Ovary (tissue), 9 donors: ENCODE data around the gene RBM47. TPM values are rescaled to one million over a fixed set of nuclear protein-coding genes. Genes with fewer than 3 reads are reported as not detected.

Experiments
- DNase-seq, 5 donors: peaks; one replicate each; pipeline ENCODE4 v3.0.0-alpha.2; 2019 to 2020
- H3K27ac ChIP-seq, 2 donors: fragments of 200-600 bp; one replicate each; pipeline versions ENCODE4 v1.5.1 to v1.8.0; 2019 to 2022
- H3K27me3 ChIP-seq: fragments of 200-600 bp; one replicate; pipeline ENCODE4 v1.8.0; 2022
- H3K36me3 ChIP-seq: fragments of 200-600 bp; sonication (generic); one replicate; pipeline ENCODE4 v1.5.1; 2019
- H3K4me1 ChIP-seq: one replicate; pipeline ENCODE4 v1.8.1; 2013; ENCODE audit warnings: mild to moderate bottlenecking, moderate library complexity; ENCODE audit not compliant: insufficient read depth
- H3K4me3 ChIP-seq: fragments of 200-600 bp; sonication (generic); one replicate; pipeline ENCODE4 v1.5.1; 2017
- H3K9me3 ChIP-seq, 2 donors: fragments of 200-600 bp in 1 of 2; sonication (generic) in 1 of 2; one replicate each; pipeline versions ENCODE4 v1.5.1 to v1.8.1; 2013 to 2019; ENCODE audit warnings: mild to moderate bottlenecking in 1 of 2, moderate library complexity in 1 of 2
- CTCF ChIP-seq, 3 donors: fragments of 450-650 bp in 2 of 3; fragments of 200-600 bp in 1 of 3; IDR thresholded peaks; one replicate each; pipeline versions ENCODE4 v1.5.1 to v1.8.0; 2016 to 2022; ENCODE audit warnings: antibody characterized with exemption in 3 of 3, mild to moderate bottlenecking in 1 of 3
- EP300 ChIP-seq: sonication (generic); formaldehyde crosslinking; IDR thresholded peaks from one replicate; pipeline ENCODE4 v1.6.1; 2017; ENCODE audit warnings: antibody characterized with exemption
- POLR2A ChIP-seq: fragments of 450-650 bp; IDR thresholded peaks from one replicate; pipeline ENCODE4 v1.6.1; 2017; ENCODE audit warnings: antibody characterized with exemption, mild to moderate bottlenecking, moderate library complexity
- WGBS, 3 donors: extraction: QIAGEN DNeasy Blood & Tissue Kit in 1 of 3; methylation state at CpG; one replicate each; pipeline versions ENCODE4 v1.1.5 to v1.1.7; 2013 to 2017; 5-methylcytosine and 5-hydroxymethylcytosine counted together
- intact Hi-C, 4 donors: fragments of 100-400 bp; cut with DNase I; formaldehyde crosslinking; loops; one replicate each; pipeline versions ENCODE4 v1.11.0 to v1.15.1; 2022 to 2023
- polyA plus RNA-seq, 2 donors: library from polyadenylated mRNA; stranded (reverse); fragments of 200-250 nt in 1 of 2; fragments of 350-450 nt in 1 of 2; fragmentation: Illumina TruSeq in 1 of 2; extraction: RNeasy Lipid Tissue Mini Kit (QIAGEN cat#74804) in 1 of 2; gene quantifications; one replicate each; pipeline ENCODE4 v1.2.3, GENCODE V29; 2013 to 2014
- total RNA-seq, 7 donors: library from RNA; depleted of rRNA in 2 of 7; stranded (reverse); fragments of >200 nt in 2 of 7; fragmentation: NEBNext Ultra II Directional in 3 of 7; extraction: Animal tissue kit (Norgen Biotek cat#: 25700) in 3 of 7; gene quantifications; one replicate each; pipeline versions ENCODE4 v1.1.0 to v1.2.4, GENCODE V29; 2016 to 2023
- donor health status: DM: no; HTN: no; CAD: no; lungs with moderate emphysema.
- donor health status: DM: no; HTN: no; CAD: no.
- donor health status: Bipolar disorder and iron deficiency.
- donor health status: DM: yes; HTN: yes; CAD: no.
- donor health status: DM: no; HTN: no; CAD: no.
- donor health status: DM: yes; HTN: yes; CAD: no.

The RBM47 gene
- total and polyA plus RNA-seq, 9 donors, result 2.7 to 92.8 (median 10.3) TPM

- Histone ChIP-seq H3K27ac (no peak overlapping the region), H3K4me3 (no peak overlapping the region), H3K36me3 (no peaks in the 10 kb centered on the region), H3K9me3 (no peaks in the 10 kb centered on the region), H3K4me1 (no peaks in the 10 kb centered on the region), H3K27me3 (no peaks in the 10 kb centered on the region)
- TF ChIP-seq POLR2A (no peak), CTCF (IDR thresholded peaks at IDR 0.05) (no peak), EP300 (no peak)
- intact Hi-C loops, result no loop called here
- no peak for DNase-seq
- WGBS, 3 donors, result 70 to 86% (median 81%) methylated on average over 2 of the region's 2 CpGs
Observed at GRCh38 chr4:40599431-40599830, 30.2 kb downstream of the RBM47 start.

- Histone ChIP-seq H3K36me3 (no peaks in the 10 kb centered on the region), H3K27me3 (no peaks in the 10 kb centered on the region), H3K4me3 (no peak overlapping the region), H3K9me3 (no peaks in the 10 kb centered on the region), H3K27ac (no peak overlapping the region), H3K4me1 (no peaks in the 10 kb centered on the region)
- no peak for DNase-seq
- WGBS, 3 donors, result 62 to 76% (median 70%) methylated on average over 4 of the region's 4 CpGs
- TF ChIP-seq CTCF (IDR thresholded peaks at IDR 0.05) (no peak), EP300 (no peak), POLR2A (no peak)
- intact Hi-C loops, result no loop called here
Observed at GRCh38 chr4:40596522-40596921, 33.1 kb downstream of the RBM47 start.

- Histone ChIP-seq H3K9me3 (no peaks in the 10 kb centered on the region), H3K36me3 (no peaks in the 10 kb centered on the region), H3K27ac (no peak overlapping the region), H3K4me3 (no peak overlapping the region), H3K4me1 (no peaks in the 10 kb centered on the region), H3K27me3 (no peaks in the 10 kb centered on the region)
- TF ChIP-seq EP300, result no peak
- TF ChIP-seq CTCF (IDR thresholded peaks at IDR 0.05), result no peak
- no peak for TF ChIP-seq POLR2A
- WGBS, 3 donors, result 76 to 78% (median 78%) methylated on average over 5 of the region's 5 CpGs
- intact Hi-C loops, result no loop called here
- no peak for DNase-seq
Observed at GRCh38 chr4:40595981-40596380, 33.7 kb downstream of the RBM47 start.

GRCh38 chr4:40594261-40595178, 35.1 kb downstream of the RBM47 start:
- Histone ChIP-seq H3K9me3 (no peaks in the 10 kb centered on the region), H3K4me1 (no peaks in the 10 kb centered on the region), H3K27me3 (no peaks in the 10 kb centered on the region), H3K27ac (no peak overlapping the region), H3K36me3 (no peaks in the 10 kb centered on the region), H3K4me3 (no peak overlapping the region)
- DNase-seq, result no peak
- WGBS, 3 donors, result 43 to 59% (median 56%) methylated on average over 14 of the region's 14 CpGs
- TF ChIP-seq EP300 (no peak), POLR2A (no peak), CTCF (IDR thresholded peaks at IDR 0.05) (no peak)
- intact Hi-C loops, result no loop called here
